IPS-NIHi11 (cell line): Measurements from ENCODE around the gene COLQ.
"Not testable (repeated sequence)": the region's sequence is repeated elsewhere in the genome, so short reads cannot be mapped to it uniquely, and the experiment has no call there.

ENCODE experiments used
- DNase-seq: peaks from one replicate; pipeline ENCODE4 v3.0.0; 2012; ENCODE audit warnings: mixed read lengths, low spot score

The COLQ gene

GRCh38 chr3:15427182-15427880, 94.2 kb downstream of the COLQ start, which contains the start of the genes EAF1 and METTL6:
Gene EAF1 (plus strand): TSS chr3:15427598. CDS start chr3:15427780, 182 bp downstream.
Gene METTL6 (minus strand): TSS chr3:15427544. CDS start chr3:15426511, 1,033 bp downstream.
- DNase-seq = peak; percentile 91

DNA sequence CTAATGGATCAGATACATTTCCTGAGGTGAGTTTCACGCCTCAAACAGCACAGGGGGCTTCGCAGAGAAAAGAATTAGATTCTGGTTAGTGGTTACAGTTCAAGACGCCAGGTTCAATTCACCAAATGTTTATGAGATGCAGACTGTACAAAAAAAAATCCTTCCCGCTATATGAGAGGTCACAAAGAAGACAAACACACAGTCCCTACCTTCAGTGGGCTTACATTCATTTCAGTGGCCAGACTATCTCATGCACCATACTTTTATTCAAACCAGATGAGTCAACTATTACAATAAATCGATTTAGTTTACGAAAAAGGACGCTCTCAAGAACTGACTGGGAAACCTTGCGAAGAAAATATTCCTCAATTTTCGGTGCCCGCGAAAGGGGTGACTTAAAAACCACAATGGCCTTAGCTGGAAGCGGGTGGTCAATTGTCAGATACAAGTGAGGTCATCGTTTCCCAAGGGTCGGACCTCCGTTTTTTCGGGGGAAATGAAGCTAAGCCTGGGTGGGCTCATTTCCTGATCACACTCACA, 94.9 kb downstream of the COLQ start:
- no peak for DNase-seq

- DNase-seq = no peak
These were observed 100.6 kb downstream of the COLQ start for GRCh38 chr3:15420871-15421270.

DNA sequence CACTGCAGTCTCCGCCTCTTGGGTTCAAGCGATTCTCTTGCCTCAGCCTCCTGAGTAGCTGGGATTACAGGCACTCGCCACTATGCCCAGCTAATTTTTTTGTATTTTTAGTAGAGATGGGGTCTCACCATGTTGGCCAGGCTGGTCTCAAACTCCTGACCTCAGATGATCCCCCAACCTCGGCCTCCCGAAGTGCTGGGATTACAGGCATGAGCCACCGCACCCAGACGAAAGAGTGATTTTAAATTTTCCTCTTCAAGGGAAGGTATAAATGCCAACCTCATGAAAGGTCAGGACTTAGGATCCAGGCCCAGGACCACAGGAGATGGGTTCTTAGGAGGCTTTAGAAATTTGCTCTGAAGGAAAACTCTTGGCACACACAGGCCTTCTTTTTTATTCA, 110.5 kb downstream of the COLQ start:
- not testable (repeated sequence) for DNase-seq

GRCh38 chr3:15409774-15410173, 111.7 kb downstream of the COLQ start:
- no peak for DNase-seq

GRCh38 chr3:15409239-15409638, 112.3 kb downstream of the COLQ start:
- DNase-seq = no peak

DNA sequence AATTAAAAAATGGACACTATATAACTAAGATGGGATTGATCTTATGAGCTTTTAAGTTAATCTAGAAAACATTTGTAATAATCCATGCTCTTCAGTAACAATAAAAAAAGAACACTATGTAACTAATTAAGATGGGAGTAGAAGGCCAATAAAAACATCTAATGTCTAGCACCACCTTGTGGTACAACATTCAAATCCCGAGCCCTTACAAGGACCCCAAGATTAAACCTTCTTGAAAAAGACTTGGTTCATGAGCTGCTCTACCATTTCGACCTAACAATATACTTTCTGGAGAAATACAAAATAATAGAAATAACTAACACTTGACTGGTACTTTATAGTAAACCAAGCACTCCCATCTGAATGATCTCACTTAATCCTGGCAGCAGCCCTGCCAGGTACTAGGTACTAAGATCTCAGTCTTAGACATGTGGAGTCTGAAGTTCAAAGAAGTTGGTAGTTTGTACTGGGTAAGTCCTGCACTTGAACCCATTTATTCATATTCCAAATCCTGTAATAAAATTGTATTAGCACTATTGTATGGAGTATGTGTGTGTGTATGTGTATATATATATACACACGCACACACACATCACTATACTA, 116.0 kb downstream of the COLQ start:
- DNase-seq = peak; percentile 62

- no peak for DNase-seq
These were observed 116.7 kb downstream of the COLQ start for GRCh38 chr3:15404767-15405166.

DNA sequence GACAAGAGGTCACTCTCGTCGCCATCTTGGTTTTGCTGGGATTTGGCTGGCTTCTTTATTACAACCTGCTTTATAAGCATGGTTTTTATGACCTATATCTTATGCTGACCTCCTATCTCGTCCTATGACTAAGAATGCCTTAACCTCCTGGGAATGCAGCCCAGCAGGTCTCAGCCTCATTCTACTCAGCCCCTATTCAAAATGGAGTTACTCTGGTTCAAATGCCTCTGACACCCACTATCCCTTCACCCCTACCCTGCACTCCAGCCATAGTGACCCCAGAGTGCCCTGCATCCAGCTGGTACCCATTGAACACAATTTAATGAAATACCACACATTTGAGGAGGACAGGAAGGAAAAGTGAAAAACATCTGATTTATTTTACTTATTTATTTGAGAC, 117.5 kb downstream of the COLQ start:
- DNase-seq = no peak

- no peak for DNase-seq
These were observed 118.0 kb downstream of the COLQ start for GRCh38 chr3:15403495-15403894.

DNA sequence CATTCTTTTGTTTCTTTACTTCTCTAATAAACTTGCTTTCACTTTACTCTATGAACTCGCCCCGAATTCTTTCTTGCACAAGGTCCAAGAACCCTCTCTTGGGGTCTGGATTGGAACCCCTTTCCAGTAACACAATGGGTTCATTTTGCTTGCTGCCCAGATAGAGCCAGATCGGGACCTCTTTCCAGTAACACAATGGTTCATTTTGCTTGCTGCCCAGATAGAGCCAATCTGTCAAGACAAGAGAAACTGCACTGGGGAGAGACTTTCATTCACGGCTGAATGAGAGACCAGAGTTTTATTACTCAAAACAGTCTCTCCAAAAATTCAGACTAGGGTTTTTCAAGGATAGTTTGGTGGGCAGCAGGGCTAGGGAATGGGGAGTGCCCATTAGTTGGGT, 119.6 kb downstream of the COLQ start:
- no peak for DNase-seq
